HG03175 (cell line): Measurements from ENCODE around the gene TSPAN33.
A peak's percentile ranks its signal among the peaks of the same experiment; 100 is the strongest.
"Not testable (repeated sequence)": the region's sequence is repeated elsewhere in the genome, so short reads cannot be mapped to it uniquely, and the experiment has no call there.

ENCODE experiments used
- ATAC-seq: cut with Tn5 transposase; IDR thresholded peaks from one replicate; pipeline ENCODE4 v1.9.1; 2021; ENCODE audit warnings: mild to moderate bottlenecking, moderate library complexity; ENCODE audit not compliant: unreplicated experiment

The TSPAN33 gene

DNA sequence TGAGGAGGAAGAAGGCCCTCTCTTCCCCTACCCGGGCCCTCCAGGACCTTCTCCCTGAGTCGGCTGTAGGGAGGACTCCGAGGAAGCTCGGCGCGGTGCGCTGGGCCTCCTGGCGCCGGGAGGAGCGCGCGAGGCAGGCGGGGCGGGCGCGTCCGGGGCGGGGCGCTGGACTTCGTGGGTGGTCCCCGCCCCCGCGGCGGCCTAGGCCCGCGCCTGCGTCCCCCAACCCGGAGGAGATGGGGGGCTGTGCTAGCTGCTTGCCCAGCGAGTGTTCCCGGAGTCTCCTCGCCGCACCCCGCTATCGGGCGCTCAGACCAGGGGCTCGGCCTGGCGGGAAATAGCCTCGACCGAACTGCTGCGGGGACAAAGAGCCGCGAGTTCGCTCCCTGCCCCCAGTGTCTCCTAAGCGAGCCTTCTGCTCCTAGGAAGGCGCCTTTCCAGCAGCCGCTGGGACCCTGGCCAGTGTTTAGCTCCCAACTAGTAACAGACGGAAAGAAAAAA, 24.7 kb downstream of the TSPAN33 start:
- ATAC-seq: peak; percentile 52

DNA sequence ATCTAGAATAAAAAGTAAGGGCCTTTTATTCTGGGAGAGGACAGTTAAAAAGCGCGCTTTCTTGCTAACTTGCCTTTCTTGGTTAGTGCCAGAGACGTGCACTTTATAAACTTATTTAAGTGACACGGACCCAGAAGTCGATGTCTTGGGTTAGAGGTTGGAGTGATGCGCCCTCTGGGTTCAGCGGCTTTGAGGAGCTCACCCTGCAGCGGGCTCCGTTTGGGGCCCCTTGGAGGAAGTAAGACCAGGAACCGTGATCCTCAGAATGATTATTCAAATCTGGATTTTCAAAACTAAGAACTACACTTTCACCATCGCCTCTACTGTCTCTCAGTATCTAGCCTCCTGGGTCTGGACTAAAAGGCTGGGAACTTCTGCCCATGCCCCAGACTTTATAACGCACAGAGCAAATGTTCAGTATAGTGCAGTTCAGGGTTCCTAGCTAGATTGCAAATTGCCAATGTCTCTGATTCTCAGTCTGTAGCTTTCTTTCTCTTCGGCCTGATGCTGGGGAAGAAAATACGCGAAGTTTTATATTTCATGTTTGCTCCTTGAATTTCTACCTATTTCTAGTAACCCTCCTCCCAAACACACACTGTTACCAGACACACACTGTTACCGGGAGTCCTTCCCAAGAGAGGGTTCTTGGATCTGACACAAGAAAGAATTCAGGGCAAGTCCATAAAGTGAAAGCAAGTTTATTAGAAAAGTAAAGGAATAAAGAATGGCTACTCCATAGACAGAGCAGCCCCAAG, 25.4 kb downstream of the TSPAN33 start:
- ATAC-seq: no peak

DNA sequence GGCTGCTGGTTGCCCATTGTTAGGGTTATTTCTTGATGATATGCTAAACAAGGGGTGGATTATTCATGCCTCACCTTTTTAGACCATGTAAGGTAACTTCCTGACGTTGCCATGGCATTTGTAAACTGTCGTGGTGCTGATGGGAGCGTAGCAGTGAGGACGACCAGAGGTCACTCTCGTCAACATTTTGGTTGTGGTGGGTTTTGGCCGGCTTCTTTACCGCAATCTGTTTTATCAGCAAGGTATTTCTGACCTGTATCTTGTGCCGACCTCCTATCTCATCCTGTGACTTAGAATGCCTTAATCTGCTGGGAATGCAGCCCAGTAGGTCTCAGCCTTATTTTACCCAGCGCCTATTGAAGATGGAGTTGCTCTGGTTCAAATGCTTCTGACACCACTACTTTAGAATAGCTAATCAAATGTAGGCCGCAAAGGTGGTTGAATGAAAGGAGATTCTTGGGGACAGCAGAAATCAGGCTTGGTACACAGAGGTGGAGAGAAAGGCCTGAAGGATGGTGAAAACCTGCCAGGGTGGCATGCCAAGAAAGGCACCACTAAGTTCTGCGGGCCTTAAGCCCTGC, 26.0 kb downstream of the TSPAN33 start:
- ATAC-seq: no peak

DNA sequence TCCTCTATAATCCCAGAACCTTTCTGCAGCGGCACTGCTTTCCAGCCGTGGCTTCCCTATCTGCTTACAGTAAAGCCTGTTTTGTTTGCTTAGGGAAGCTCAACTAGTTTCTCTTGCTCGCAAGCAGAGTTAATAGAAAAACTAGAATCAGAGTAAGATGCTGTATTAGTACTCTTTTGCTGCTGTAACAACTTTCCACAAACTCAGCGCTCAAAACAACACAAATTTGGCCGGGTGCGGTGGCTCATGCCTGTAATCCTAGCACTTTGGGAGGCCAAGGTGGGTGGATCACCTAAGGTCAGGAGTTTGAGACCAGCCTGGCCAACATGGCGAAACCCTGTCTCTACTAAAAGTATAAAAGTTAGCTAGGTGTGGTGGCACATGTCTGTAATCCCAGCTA, 29.4 kb downstream of the TSPAN33 start:
- not testable (repeated sequence) for ATAC-seq

DNA sequence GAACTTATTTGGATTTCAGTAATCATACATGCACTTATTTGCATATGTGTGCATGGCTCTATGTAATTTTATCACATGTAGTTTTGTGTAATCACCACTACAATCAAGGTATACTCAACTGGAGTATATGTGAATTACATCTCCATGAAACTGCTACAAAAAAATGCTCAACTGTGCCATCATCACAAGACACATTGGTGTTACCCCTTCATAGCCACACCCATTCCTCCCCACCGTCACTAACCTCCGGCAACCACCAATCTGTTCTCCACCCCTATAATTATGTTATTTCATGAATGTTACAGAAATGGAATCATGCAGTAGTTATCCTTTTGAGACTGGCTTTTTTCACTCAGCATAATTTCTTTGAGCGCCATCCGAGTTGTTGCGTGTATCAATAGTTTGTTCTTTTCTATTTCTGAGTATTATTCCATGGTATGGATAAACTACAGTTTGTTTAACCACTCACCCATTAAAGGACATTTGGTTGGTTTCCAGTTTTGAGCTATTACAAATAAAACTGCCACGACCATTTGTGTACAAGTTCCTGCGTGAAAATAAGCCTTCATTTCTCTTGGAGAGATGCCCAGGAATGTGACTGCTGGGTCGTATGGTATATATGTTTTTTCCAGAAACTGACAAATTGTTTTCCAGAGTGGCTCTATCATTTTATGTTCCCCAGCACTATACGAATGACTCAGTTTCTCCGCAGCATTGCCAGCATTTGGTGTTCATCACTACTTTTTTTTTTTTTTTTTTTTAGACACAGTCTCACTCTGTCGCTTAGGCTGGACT, 32.6 kb downstream of the TSPAN33 start:
- no peak for ATAC-seq

DNA sequence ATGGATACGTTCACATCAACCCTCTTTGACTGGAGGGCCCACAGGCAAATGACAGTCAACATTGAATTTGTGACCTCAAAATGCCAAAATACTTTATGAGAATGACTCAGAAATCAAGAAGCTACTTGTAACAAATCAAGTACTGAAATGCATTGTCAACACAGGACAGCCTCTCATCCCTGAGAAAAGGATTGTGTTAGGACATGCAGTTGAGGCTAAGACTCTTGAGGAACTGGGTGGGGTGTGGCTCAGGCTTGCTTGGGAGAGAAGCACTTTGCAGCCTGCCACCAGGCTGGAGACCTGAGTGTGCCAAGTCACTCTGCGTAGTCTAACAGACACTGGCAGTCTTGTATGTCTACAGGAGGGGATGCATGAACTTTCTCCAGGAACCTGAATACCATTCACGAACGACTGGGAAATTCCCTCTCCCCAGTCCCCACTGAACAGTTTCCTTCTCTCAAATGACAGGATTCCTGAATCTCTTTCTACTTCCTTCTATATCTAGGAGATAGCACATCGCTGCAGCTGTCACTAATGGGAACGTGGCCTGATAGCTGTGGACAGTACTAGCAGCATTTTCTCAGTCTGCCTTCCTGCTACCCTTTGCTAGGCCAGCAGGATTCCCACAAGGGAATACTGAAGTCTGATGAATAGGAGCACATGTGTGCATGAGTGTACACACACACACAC, 40.6 kb downstream of the TSPAN33 start:
- no peak for ATAC-seq

DNA sequence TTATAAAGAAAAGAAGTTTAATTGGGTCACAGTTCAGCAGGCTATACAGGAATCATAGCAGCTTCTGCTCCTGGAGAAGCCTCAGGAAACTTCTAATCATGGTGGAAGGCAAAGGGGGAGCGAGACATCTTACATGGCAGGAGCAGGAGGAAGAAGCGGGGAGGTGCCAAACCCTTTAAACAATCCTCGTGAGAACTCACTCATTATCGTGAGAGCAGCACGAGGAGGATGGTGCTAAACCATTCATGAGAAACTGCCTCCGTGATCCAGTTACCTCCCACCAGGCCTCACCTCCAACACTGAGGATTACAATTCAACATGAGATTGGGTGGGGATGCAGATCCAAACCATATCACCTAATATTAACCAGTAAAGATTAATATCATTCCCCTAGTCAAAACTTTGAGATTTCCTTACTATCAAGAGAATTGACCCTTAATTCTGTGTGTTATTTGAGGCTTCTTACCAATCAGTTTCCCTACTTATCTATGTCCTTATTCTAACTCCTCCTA, 42.3 kb downstream of the TSPAN33 start:
- no peak for ATAC-seq

DNA sequence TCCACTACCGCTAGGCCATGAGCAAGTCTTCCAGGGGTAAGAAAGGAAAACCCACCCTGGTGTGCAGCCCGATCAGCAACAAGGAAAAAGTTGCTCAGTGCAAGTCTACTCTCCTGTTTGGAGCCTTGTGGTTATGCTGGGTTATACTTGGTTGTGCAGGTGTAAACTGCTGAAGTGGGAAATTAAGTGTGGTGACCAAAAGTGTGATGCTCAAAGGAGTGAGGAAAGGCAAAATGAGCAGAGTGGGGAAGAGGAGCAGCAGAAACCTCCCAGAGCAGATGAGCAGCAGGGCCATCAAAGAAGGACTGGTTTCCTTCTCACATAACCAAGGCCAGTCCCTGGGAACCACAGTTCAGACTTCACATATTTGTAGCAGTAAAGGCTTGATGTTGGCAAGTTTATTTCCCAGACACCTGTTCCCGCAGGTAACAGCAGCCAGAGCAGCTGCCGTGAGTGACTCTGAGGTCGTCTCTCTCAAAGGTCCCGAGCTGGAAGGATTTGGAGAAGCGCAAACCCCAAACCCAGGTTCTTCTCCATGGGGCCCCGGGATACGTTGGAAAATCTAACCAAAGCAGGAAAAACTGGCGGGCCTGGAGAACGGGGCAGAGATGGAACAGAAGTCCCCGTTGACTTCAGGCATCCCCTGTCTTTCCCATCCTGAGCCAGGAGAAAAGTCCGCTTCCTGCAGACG, 43.3 kb downstream of the TSPAN33 start:
- no peak for ATAC-seq

DNA sequence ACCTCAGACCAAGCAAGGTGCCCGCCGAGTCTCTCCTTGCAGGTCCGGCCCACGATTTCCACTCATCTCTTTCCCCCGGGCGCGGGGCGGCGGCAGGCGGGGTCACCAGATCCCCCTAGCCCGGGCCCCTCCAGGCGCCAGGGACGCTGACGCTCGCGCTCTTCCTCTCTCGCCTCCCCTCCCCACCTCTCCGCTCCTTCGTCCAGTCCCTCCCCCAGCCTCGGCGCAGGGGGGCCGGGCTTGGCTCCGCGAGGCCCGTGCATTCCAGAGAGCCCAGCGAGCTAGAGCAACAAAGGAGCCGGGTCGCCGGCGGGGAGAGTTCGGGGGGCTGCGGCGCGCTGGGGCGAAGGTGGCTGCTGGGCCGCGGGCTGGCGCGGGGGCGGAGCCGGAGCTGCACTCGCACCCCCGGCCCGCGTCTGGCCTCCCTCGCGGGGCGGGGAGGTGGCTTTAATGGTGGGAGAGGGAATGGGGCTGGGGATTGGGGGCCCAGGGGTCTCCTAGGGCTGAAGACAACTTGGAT, 43.9 kb downstream of the TSPAN33 start, which contains the start of gene SMO:
Gene SMO, plus strand, starts transcription at position 262 of the 520 bp plus-strand sequence. CDS start 519 bp downstream, outside the sequence.
- ATAC-seq: no peak

DNA sequence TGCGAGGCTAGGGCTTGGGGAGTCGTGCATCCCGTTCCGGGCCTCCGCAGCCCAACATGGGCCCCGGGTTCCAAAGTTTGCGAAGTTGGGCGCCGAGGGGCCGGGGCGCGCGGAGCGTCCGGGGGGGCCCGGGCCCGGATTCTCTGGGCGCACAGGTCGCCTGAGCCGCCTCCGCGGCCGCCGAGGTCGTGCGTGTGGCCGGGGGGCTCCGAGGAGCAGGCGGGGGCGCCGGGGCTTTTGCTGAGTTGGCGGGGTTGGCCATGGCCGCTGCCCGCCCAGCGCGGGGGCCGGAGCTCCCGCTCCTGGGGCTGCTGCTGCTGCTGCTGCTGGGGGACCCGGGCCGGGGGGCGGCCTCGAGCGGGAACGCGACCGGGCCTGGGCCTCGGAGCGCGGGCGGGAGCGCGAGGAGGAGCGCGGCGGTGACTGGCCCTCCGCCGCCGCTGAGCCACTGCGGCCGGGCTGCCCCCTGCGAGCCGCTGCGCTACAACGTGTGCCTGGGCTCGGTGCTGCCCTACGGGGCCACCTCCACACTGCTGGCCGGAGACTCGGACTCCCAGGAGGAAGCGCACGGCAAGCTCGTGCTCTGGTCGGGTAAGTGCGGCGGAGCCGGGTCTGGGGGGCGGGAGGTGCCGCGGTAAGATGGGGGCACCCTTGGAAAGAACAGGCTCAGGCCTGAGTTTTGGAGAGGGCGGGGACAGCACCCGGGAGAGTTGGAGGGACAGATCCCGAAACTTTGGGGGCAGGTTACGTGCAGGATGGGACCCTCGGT, 44.6 kb downstream of the TSPAN33 start:
- ATAC-seq: no peak

DNA sequence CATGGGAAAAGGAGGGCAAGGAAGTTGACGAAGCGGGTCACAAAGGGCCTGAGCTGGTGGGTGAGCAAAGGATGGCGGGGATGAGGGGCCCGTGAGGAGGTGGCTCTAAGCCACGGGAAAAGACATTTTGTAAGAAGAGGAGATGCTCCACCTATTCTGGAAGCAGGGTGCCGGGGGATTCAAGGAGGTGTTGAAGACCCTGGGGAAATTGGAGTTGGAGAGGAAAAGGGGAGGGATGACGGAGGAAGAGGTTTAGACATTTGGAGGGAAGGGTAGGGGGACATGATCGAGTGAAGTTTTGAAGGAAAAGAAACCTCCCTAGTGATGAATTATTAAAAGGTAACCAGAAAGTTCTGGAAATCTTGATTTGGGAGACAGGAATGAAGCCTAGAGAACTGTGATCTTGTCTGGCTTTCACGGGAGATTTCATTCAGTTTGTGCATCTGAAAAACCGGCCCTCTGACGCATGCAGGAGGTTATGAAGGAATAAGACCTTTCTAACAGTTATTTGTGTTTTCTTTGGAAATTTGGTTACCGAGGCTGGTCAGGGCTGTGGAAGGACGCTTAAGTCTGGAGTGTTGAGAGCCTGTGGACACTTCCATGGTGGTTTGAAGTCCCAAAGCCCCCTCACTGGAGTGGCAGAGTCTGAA, 45.3 kb downstream of the TSPAN33 start:
- ATAC-seq: no peak

DNA sequence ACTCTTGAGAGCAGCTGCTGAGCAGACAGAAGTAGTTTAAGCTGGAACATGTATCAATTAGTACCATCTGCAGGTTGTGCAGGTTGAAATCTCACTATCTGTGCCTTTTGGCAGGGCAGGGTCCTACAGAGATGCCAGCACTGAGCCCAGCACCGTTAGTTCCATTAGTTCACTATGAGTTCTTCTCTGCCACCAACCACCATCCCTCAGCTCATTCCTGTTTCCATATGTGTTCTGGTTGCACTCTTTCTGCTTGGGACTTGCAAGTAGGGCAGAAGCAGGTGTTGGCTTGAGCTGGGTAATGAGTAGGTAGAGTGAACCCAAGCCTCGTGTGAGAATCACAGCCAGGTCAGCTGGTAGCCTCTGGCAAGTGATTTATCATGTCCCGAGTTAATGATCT, 46.8 kb downstream of the TSPAN33 start:
- no peak for ATAC-seq

DNA sequence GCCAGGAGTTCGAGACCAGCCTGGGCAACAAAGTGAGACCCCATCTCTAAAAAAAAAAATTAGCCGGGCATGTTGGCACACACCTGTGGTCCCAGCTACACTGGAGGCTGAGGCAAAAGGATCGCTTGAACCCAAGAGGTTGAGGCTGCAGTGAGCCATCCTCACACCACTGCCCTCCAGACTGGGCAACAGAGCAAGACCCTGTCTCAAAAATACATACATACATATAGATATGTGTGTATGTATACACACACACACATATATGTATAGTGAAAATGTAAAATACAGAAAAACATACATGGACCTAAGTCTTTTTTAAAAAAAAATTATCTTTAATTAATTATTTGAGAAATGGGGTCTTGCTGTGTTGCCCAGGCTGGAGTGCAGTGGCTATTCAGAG, 49.4 kb downstream of the TSPAN33 start:
- no peak for ATAC-seq

DNA sequence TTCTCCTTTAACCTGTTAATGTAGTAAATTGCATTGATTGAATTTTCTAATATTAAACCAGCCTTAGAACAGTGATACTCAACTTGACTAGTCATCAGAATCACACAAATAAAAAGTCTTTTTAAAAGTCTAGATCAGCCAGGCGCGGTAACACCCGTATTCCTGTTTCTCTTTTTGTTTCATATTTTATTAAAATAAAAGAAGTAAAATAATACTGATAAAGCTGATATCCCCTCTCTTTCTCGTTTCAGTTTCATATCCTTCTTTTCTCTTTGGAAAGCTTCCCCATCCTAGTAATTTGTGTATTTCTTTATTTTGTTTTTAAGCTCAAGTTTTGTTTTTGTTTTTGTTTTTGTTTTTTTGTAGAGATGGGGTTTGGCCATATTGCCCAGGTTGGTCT, 53.3 kb downstream of the TSPAN33 start:
- no peak for ATAC-seq

DNA sequence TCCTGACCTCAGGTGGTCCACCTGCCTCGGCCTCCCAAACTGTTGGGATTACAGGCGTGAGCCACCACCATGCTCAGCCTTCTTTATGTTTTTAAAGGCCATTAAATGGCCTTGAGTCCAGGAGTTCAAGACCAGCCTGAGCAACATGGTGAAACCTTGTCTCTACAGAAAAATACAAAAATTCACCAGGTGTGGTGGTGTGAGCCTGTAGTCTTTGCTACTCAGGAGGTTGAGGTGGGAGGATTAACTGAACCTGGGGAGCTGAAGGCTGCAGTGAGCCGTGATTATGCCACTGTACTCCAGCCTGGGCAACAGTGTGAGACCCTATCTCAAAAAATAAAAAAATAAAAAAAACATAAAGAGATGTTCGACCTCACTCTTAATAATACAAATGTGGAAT, 54.9 kb downstream of the TSPAN33 start:
- ATAC-seq: no peak

DNA sequence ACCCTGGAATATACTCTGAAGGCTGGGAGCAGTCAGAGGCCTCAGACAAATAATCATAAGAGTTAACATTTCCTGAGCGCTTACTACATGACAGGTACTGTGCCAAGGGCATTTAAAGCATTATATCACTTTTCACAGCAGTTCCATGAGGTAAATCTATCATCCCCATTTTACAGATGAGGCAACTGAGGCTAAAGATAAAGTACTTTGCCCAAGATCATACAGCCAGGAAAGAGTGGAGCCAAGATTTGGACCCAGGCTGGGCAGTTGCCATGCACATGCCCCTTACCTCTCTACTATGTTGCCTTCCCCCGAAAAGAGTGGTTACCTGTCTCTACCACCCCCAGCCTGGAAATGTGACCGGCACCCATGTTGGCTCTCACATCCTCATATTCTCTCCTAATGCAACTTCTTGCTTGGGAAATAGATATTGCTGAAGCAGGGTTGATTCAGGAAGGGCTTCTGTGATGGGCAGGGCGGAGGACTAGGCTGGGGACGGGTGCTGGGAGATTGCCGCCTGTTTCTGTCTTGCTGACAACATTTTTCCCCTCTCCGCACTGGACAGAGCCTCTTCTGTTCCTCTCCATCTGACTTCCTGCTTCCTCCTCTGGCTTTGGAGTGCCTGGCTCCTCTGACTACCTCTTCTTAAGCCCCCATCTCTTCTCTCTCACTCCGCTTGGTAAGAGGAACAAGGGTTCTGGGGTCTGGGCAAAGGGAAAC, 57.7 kb downstream of the TSPAN33 start:
- no peak for ATAC-seq

DNA sequence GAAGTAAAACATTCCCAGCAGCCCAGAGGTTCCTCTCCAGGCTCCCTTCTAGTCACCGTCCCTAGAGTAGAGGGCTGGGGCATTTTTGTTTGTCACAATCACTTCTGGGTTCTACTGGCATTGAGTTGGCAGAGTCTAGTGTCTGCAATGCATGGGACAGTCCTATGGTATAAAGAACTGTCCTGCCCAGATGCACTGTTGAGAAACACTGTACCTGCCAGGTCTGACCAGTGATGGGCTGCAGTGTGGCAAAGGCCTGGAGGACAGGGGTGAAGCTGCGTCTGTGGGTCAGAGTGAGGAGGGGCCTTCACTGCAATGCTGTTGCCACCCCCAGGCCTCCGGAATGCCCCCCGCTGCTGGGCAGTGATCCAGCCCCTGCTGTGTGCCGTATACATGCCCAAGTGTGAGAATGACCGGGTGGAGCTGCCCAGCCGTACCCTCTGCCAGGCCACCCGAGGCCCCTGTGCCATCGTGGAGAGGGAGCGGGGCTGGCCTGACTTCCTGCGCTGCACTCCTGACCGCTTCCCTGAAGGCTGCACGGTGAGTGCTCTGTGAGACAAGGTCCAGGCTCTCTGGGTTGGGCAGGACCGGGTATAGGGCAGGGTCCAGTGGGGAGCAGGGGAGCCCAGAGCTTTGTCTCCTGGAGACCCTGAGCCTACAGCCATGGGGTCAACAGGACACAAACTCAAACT, 58.7 kb downstream of the TSPAN33 start:
- no peak for ATAC-seq
